HL-60/S4 (cell line): ENCODE data around the gene RARG.
"Not testable (repeated sequence)": the region's sequence is repeated elsewhere in the genome, so short reads cannot be mapped to it uniquely, and the experiment has no call there.

Experiments used
- in situ Hi-C: fragments of 300-500 bp; cut with MboI; formaldehyde crosslinking; loops from 2 replicates; pipeline ENCODE4 v1.14.3; 2022; ENCODE audit warnings: low sequenced_read_pairs

The RARG gene

DNA sequence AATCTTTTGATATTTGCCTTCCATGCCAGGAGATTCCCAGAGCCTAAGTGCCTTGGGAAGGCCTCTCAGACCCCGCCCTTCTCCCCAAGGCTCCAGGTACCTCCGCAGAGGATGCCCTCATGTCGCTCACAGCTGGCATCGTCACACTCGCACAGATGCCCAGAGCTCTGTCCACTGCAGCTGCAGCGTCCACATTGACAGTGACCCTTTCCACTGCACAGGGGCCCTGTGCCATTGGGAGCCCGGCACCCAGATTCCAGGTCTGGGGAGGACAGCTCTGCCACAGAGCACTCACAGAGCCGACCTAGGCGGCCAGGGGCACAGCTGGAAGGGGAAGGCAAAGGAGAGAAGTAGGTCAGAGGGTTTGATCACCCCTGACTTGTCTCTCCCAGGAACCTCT, 39.0 kb downstream of the RARG start:
- in situ Hi-C loops, result no loop called here

DNA sequence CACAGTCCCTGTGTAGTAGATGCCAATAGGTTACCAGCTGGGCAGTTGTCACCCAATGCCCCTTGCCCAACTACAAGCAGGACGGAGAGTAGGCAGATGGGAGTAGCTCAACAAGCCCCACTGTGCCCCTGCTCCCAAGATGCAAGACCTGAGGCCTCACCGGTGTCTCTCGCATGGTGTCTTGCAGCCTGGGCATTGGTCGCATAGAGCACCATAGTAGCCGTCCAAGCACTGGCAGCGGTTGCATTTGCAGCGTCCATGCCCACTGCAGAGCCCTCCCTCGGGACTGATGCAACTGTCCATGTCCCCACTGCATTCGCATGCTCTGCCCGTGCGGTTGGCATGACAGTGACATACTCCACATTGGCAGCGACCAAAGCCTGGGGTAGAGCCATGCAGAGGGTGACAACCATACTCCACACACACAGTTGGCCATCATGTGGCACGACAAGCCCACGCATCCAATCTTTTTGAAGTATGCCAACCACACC, 39.4 kb downstream of the RARG start:
- in situ Hi-C loops, result no loop called here

DNA sequence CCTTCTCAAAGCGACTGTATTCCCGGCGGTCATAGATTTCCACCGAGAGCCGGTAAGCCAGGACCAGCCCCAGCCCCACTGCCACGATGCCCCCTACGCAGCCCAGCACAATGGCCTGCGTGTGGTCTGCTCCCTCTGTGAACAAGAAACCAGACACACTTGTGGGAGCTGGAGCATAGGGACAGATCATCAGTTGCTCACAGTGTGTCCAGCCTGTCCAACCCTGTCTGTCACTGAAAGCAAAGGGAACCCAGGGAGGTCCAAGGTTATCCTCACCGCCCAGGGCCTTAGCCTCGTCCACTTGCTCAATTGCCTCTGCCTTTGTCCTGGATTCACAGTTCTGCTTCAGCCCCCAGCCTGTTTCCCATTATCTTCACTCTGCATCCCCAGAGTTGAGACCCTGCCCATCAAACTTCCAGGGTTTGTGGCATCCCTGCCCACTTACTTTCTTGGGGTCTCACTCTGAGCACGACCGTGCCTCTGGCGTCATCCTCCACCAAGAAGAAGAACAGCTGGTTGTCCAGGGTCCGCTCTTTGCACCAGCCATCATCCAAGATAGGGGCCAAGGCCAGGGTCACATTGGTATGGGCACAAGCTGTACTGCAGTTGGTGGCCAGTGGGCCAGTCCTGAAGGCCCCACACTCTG, 40.0 kb downstream of the RARG start:
- in situ Hi-C loops, result no loop called here

DNA sequence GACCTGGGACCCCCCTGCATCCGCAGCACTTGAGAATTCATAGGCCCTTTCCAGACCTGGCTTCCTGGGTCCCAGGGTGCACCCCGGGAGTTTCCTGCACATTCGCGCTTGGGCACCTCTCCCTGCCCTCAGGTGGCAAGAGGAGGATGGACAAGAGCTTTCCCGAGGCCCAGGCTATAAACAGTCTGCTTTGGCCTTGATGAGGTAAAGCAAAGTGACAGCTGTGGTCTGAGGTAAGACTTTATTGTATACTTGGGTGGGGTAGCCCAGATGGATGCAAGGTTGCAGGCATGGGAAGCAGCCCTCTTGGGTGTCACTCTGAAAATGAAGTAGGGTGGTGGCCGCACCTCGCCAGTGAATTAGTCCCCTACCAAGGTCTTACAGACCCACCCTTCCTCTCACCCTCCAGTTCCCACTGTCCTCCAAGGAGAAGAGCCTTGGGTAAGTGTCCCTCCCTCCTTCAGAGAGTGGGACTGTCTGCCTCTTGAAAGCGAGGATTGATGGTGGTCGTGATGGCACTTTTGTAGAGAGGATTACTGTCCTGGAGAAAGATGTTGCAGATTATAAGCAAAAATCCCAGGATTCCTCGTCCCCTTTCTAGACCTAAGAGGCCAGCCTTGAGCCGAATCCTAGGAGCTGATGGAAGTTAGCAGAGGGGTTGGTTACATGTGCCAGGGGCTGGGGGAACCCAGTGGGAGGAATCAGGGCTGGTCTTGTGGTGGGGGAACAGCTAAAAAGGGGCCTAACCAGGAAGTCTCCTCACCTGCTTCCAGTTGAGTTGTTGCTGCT, 40.7 kb downstream of the RARG start:
- in situ Hi-C loops, result no loop called here

DNA sequence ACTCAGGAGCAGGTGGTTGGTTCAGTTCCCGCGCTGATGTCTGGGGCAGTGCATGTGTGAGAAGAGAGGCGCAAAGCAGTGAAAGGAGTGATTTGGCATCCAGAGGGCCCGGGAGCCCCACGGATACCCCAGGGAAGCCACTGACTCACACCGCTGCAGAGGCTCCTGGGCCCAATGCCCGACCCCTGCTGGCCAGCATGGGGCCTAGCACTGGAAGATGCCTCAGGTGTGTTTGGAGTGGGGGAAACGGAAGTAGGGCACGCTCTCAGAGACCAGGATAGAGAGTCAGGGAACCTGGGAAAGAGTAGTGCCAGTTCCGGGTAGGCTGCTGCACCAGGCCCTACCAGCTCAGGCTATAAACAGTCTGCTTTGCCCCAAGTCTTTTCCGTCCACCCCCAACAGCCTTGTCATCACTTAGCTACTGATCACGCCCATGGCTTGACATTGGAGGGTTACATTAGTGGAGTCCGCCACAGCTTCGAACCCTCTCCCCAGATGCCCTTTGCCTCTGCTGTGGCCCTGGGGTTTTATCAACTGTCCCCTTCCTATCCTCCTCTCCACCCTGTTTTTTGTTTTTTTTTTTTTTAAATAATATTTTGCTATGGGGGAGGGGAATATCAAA, 41.8 kb downstream of the RARG start:
- in situ Hi-C loops, result no loop called here

DNA sequence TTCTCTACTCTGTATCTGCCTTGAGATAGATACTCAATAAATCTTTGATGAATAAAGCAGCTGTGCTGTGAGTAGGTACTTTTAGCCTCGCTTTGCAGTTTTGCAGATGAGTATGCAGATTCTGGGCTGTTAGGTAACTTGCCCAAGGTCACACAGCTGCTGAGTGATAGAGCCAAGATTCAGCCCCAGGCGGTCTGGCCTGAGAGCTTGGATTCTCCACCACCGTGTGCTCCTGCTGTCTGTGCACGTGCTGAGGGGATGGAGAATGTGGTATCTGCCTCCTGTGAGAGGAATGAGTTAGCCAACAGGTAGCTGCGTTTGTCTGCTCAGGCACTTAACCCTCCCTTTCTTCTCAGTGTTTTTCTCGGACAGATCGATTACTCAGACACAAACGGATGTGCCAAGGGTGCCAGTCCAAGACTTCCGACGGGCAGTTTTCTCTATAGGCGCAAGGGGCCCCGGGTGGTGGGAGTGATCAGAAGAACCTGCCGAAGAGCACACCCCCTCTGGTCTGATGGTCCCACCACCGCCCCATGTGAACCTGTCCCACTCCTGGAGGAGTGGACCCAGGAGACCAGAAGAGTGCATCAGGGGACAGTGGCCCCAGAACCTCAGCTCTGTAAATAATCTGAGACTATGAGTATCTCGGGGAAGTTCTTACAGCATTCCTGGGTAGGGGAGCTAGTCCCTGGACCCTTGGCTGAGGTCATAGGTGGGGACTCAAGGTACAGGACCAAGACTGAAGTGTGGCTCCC, 44.7 kb downstream of the RARG start:
- in situ Hi-C loops, result loop anchor here (10.0 kb wide), 1 partner anchor 123 kb away; no protein-coding TSS in a partner anchor

DNA sequence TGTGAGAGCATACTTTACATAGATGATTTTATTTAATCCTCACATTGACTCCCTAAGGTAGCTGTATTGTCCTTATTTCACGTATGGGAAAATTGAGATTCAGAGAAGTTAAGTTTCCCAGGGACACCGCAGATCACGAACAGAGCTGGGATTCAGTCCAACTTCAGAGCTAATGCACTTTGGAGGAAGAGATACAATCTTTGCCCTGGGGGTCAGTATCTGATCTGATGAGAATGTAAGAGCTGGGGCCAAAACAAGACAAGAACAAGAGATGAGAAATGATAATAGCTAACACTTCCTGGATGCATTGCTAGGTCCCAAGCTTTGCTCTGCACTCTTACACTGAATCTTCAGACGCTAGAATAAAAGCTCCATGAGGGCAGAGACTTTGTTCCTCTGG, 45.3 kb downstream of the RARG start:
- in situ Hi-C loops, result loop anchor here (10.0 kb wide), 1 partner anchor 122 kb away; no protein-coding TSS in a partner anchor

DNA sequence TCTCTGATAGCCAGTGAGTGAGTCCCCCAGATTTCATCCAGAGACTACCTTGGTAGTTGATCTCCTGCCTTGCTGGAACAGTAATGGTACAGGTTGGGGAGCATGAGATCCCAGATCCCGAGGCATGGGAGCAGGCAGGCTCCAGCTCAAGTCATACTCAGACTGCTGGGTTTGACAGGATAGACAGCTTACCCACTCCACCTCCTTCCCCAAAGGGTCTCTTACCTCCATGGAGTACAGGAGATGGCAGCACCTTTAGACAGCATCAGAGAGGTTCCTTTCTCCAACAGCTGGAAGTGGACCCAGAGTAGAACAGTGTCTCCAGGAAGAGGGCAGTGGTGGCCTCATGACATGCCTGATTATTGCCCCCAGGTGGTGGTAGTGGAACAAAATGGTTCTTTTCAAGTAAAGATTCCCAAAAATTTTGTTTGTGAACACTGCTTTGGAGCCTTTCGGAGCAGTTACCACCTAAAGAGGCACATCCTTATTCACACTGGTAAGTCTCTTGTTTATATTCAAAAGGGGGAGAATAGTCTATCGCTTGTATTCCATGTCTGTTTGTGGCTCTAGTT, 46.3 kb downstream of the RARG start:
- in situ Hi-C loops, result loop anchor here (10.0 kb wide), 1 partner anchor 121 kb away; no protein-coding TSS in a partner anchor

DNA sequence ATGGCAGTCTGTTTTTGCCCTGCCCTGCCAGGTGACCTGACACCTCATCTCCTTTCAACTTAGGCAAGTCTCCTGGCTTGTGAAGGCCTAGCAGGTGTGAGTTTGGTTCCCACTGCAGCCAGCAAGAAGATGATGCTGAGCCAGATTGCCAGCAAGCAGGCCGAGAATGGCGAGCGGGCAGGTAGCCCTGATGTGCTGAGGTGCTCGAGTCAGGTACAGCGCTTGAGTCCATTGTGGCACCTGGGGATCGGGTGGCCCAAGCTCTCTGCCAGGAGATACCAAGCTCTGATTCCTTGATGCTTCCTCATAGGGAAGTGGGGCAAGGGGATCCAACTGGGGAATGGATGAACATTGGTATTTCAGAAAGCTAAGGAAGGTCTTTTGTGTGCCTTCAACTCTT, 47.2 kb downstream of the RARG start:
- in situ Hi-C loops, result loop anchor here (10.0 kb wide), 1 partner anchor 120 kb away; no protein-coding TSS in a partner anchor

DNA sequence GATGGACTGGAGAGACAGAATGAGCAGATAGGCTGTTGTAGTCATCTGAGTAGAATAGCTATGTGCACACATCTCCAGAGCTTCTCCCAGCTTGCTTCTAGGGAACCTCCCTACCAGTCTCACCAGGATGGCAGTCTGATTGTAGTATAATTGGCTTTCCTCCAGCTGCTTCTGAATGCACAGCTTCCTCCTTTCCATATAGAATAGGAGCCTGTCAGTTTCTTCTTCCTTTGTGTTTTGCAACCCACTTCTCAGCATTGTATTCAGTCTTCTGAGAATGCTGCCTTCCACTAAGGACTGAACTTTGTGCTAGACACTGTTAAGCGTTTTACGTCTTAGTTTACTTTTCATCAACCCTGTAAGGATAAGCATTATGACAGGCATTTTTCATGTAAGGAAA, 49.1 kb downstream of the RARG start:
- in situ Hi-C loops, result loop anchor here (10.0 kb wide), 1 partner anchor 118 kb away; no protein-coding TSS in a partner anchor

DNA sequence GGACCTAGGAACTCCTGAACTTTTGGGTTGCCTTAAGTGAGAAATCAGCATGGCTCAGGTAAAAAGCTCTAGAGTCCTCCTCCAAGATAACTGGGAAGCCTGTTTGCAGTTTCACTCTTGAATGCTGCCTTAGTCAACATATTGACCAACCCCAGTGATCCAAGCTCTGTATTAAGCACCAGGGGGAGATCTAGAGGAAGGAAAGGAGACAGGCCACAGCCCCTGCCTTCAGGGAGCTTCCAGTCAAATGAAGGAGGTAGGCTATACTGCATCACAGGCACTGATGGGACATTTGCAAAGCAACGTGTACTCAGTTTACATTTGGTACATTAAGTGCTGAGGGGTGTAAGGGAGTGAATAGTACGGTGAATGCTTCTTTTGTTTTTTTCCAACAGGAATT, 50.1 kb downstream of the RARG start:
- in situ Hi-C loops, result loop anchor here (10.0 kb wide), 1 partner anchor 117 kb away; no protein-coding TSS in a partner anchor

DNA sequence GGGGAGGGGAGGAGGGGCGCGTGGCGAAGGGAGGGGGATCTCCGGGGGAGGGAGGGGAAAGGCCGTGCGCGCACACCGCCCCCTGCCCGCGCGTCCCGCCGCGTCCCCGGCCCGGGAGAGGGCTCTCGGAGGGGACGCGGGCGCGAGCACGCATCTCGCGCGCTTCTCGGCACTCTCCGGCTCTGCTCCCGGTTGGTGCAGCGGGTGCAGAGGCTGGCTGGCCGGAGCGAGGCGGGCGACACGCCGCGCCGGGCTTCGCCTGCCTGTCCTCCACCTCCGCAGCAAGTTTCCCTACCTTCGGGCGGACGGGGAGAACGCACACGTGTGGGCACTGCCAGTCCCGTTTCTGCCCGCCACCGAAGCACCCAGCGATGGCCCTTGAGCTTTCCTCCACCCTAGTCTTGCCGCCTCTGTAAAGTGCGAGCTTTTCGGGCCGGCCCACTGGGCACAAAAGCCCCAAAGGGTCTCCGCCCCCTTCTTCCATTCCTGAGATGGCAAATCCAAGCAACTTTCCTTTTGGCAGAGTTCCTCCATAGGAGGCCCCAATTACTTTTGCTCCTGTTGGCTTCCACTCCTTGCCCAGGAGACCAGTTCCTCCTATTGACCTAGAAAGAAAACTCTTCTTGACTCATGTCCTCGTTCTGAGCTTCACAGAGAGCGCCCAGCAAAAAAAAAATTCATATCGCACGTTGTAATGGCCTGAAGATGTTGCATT, 50.9 kb downstream of the RARG start:
- in situ Hi-C loops, result loop anchor here (10.0 kb wide), 1 partner anchor 116 kb away; no protein-coding TSS in a partner anchor

DNA sequence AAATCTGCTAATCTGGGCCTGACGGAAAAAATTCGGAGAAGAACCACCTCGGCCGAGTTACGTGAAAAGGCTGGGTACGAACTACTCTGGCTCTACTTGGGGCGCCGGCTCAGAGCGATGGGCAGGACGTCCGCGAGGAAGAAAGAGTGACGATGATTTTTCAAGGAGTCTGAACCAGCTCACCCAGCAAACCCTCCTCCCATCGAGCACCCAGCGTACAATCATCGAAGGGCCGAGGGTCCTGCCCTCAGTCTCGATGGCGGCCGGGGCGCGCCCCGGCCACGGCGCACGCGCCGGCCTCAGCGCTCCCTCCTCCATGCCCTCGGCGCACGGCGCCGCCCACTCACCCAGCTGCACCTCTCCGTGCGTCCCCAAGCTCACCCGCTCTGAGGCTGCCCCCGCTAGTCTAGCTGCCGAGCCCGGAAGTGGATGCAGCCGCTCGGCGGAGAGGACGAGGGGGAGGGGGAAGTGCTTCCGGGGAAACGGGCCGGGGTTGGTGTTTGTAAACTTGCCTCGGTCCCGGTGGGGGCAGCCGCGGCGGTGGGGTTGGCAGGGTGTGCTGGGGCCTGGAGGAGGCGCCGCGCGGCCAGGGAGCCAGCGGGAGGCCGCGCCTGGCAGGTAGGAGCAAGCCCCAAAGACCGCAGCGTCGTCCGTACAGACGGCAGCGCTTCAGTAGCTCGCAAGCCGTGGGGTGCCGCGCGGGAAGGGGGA, 51.6 kb downstream of the RARG start, which contains the start of the genes CSAD and ZNF740:
Gene CSAD (minus strand): TSS at position 706 of the 711 bp plus-strand sequence. CDS start 7,455 bp downstream, outside the sequence.
Gene ZNF740 (plus strand): TSS at position 503 of the 711 bp plus-strand sequence. CDS start 1,262 bp downstream, outside the sequence.
- in situ Hi-C loops, result loop anchor here (10.0 kb wide), 1 partner anchor 116 kb away; no protein-coding TSS in a partner anchor

DNA sequence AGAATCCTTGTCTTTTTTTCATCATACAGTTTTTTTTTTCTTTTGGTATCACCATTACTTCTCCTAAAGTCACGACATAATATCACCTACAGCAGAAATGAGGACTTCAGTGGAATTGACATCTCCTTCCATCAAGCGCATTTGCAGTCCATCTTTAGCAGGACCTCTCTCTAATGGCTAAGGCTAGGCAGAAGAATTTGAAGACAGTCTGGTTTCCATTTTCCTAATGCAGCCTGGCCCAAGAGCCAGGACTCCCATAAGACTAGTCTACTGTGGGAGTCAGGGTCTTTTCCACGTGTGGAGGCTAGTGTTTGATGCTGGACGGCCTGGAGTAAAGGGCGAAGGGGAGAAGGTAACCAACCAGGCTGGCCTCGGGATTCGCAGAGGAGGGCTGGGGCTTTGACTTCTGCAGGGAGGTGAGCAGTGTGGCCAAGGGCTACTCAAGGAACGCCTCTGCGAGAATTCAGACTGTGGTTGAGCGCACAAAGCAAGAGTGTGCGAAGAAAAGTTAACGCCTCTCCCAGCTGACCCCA, 52.3 kb downstream of the RARG start:
- in situ Hi-C loops, result loop anchor here (10.0 kb wide), 1 partner anchor 115 kb away; no protein-coding TSS in a partner anchor

DNA sequence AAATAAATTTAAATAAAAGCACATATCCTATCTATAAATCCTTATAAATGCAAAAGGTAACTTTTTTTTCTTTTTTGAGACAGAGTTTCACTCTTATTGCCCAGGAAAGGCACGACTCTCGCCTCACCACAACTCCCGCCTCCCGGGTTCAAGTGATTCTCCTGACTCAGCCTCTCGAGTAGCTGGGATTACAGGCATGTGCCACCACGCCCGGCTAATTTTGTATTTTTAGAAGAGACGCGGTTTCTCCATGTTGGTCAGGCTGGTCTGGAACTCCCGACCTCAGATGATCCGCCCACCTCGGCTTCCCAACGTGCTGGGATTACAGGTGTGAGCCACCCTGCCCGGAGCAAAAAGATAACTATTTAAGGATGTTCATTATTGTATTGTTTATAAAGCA, 53.2 kb downstream of the RARG start:
- in situ Hi-C loops, result not testable (repeated sequence)

DNA sequence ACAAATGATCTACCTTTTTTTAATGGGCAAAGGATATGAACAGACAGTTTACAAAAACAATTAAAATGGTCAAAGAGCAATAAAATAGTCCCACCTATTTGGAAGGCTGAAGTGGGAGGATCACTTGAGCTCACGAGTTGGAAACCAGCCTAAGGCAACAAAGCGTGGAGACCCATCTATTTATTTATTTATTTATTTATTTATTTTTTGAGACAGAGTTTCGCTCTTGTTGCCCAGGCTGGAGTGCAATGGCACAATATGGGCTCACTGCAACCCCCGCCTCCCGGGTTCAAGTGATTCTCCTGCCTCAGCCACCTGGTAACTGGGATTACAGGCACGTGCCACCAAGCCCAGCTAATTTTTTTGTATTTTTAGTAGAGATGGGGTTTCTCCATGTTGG, 54.6 kb downstream of the RARG start:
- in situ Hi-C loops, result not testable (repeated sequence)

DNA sequence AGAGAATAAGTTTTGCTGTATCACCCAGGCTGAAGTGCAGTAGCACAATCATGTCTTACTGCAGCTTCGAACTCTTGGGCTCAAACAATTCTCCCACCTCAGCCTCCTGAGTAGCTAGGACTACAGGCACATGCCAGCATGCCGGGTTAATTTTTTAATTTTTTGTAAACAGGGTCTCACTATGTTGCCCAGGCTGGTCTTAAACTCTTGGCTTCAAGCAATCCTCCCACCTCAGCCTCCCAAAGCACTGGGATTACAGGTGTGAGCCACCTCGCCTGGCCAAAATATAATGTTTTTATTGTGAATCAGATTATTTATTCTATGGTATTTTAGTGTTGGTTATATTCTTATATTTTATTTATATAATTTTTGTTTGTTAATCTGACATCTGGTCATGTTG, 55.3 kb downstream of the RARG start:
- in situ Hi-C loops, result no loop called here

DNA sequence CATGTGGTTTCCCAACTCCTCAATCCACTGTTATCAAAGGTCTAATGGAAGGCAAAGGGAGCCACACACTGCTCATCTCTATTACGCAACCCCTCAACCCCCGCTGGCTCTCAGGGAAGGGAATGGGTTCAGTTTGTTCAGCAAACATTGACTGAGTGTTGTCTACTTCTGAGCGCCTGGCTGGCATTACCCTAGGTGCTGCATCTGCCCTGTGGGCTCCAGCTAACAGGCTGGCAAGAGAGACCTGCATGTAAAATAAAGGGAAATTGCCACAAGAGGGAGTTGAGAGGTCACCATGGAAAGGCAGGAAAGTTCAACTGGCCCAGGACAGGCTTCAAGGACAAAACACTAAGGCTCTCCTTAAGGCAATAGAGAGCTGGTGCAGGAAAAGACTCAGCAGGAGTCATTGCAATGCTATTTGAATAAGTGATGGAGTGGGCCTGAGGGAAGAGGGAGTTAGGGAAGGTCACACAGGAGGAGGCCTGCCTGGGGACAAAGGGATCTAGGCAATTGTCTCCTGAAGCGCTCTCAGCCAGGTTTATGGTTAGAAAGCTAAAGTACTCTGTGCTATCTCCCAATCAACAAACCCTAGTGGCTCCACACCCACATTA, 57.0 kb downstream of the RARG start:
- in situ Hi-C loops, result no loop called here
